ENCODE results near the gene ZNF230. TPM values are rescaled to one million over a fixed set of nuclear protein-coding genes. Genes with fewer than 3 reads are reported as not detected.

The ZNF230 gene
- total RNA-seq, 1 experiment from 2014 or later, result 4.3 TPM

DNA sequence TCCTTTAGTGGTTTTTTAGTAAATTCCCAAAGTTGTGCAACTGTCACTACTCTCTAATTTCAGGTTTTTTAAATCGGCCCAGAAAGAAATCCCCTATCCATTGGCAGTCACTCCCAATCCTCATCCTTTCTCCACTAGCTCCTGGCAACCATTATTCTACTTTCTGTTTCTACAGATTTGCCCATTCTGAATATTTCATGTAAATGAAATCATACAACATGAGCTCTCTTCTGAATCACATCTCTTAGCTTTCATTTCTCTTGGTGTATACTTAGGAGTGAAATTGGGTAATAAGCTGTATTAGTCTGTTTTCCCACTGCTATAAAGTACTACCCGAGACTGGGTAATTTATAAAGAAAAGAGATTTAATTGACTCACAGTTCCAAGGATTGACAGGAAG lies 39.4 kb downstream of the ZNF230 start:
- no peak for DNase-seq (ENCODE audit: low read depth)

DNA sequence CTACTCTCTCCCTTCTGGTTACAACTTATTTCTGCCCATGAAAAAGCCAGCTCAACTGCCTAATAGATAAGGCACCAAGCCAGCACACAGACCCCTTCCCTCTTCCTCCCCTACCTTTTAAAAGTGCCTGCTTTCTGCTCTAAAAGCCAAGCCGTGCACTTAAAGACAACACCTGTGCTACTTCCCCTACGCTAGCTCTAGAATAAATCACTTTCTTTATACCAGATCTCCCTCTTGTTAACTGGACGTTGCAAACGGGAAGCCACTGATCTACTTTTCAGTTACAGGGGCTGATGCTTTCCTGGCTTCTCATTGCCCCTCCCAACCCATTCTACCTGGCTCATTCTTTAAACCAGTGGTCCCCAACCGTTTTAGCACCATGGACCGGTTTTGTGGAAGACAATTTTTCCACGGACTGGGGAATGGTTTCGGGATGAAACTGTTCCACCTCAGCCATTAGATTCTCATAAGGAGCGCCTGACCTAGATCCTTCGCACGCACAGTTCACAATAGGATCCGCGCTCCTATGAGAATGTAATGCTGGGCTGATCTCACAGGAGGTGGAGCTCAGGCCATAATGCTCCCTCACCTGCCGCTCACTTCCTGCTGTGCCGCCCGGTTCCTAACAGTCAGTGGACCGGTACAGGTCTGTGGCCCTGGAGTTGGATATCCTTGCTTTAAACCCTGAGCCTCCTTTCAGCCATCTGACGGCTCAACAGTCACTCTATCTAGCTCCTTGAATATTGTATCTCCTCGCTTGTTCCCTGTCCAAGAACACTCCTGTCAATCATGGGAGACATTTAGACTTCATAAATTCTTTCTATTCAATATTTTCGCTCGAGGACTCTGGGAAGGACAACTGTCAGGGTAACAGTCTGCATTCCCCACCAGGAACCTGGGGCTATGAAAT lies 48.2 kb downstream of the ZNF230 start:
- peak; percentile 7 for DNase-seq (ENCODE audit: low read depth)

DNA sequence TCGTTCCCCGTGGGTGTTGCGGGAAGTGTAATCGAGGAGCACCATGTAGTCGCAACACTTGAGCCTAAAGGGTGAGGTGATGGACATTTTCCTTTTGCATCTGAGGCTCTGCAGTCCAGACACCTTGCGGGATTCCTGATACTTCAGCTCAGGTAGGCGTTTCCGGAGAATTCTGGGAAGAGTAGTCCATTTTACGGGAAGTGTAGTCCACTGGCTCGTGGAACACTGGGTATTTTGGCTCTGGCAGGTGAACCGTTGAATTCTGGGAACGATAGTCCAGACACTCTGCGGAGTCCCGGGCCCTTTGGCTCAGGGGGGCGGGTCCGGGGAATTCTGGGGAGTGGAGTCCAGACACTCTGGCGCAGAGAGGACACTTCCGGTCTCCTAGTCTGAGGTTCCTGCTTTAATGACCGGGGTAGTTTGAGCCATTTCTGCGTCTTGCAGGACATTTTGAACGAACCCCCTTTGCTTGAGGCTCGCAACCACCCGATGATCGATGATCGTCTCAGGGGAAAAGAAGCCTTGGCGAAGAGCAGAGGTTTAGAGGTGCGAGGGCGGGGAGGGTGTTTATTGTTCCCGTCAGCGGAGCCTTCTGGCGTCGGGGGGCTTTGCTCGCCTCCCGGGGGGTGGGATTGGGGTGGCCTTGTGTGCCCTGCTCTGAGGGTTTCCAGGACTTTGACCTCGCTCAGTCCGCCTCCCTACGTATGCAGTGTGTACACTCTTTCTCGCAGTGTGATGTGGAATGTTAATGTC lies 49.1 kb downstream of the ZNF230 start, which contains the start of gene ZNF223:
Gene ZNF223 (plus strand): TSS at position 387 of the 753 bp plus-strand sequence. CDS start 3,141 bp downstream, outside the sequence.
- DNase-seq (ENCODE audit: low read depth), result peak; percentile 98

DNA sequence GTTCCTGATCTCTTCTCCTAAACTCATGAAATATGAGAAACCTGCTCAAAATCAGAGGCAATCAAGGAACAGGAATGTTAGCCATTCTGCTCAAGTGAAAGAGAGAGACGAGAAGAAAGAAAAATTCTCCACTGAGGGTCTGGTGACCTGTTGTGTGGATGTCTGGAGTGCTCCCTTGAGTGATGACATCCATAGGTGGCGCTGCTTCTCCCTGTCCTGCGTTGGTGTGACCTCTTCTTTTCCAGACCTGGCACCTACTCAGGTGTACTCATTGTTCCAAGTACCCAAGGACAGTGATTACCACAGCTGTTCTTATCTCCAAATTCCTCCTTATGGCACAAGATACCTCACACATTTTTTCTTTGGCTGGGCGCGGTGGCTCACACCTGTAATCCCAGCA lies 53.1 kb downstream of the ZNF230 start:
- no peak for DNase-seq (ENCODE audit: low read depth)

DNA sequence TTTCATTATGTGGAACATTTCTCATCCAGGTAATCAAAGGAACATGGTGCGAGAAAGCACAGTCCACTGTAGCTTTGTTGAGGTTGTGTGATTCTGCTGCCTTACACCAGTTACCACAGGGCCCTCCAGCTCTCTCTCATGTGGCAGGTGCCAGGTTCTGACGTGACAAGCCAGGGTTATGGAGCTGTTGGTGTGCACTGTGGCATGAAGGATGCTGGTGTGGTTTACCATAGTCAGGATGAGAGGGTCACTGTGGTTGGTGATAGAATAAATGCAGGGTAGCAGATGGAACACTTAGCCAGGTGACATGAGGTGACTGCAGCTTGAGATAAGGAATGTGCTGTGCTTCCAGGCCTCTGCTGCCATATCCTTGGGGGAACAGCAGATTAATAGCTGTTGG lies 56.5 kb downstream of the ZNF230 start:
- DNase-seq (ENCODE audit: low read depth), result no peak

DNA sequence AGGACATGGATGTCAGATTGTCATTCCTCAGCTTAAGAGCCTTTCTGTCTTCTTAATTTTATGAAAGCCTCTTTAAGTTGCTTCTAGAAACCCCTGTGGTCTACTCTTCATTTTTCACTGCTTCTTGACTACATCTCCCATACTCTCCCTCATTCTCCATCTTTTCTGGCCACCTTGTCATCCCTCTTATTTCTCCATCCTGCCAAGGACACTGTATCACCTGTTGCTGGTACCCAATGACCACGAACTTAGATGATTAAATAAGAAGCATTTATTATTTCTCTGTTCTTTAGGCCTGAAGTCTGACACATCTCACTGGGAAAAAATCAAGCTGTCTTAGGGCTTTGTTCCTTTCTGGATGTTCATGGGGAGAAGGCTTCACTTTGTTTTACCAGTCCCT lies 58.3 kb downstream of the ZNF230 start:
- no peak for DNase-seq (ENCODE audit: low read depth)

Other genes with a start within 250 kb of the ZNF230 start
- 16.0 and 24.0 TPM in 2 replicates for gene SMG9, start 248.0 kb upstream of the ZNF230 start, total RNA-seq (2014; rRNA removed; shearing (Covaris generic))
- gene KCNN4, start 222.0 kb upstream of the ZNF230 start, total RNA-seq (2014; rRNA removed; shearing (Covaris generic)), result 20.6 and 30.3 TPM in 2 replicates
- gene LYPD5, start 200.5 kb upstream of the ZNF230 start, total RNA-seq (2014; rRNA removed; shearing (Covaris generic)), result 2.1 and 5.5 TPM in 2 replicates
- 4.2 and 5.6 TPM in 2 replicates for gene ZNF283, start 175.6 kb upstream of the ZNF230 start, total RNA-seq (2014; rRNA removed; shearing (Covaris generic))
- 1.7 and 2.0 TPM in 2 replicates for gene ZNF404, start 119.0 kb upstream of the ZNF230 start, total RNA-seq (2014; rRNA removed; shearing (Covaris generic))
- gene ZNF45, start 67.7 kb upstream of the ZNF230 start, total RNA-seq (2014; rRNA removed; shearing (Covaris generic)), result 11.2 and 18.8 TPM in 2 replicates
- 3.6 and 7.2 TPM in 2 replicates for gene ZNF221, start 51.7 kb upstream of the ZNF230 start, total RNA-seq (2014; rRNA removed; shearing (Covaris generic))
- gene ZNF155, start 18.8 kb upstream of the ZNF230 start, total RNA-seq (2014; rRNA removed; shearing (Covaris generic)), result 6.1 and 10.2 TPM in 2 replicates
- 6.1 and 10.8 TPM in 2 replicates for gene ZNF222, start 22.4 kb downstream of the ZNF230 start, total RNA-seq (2014; rRNA removed; shearing (Covaris generic))
- gene ZNF223, start 49.1 kb downstream of the ZNF230 start, total RNA-seq (2014; rRNA removed; shearing (Covaris generic)), result 4.4 and 8.6 TPM in 2 replicates
- 1.3 and 2.6 TPM in 2 replicates for gene ZNF284, start 69.2 kb downstream of the ZNF230 start, total RNA-seq (2014; rRNA removed; shearing (Covaris generic))
- 12.4 and 14.3 TPM in 2 replicates for gene ZNF224, start 91.4 kb downstream of the ZNF230 start, total RNA-seq (2014; rRNA removed; shearing (Covaris generic))
- gene ZNF225, start 110.4 kb downstream of the ZNF230 start, total RNA-seq (2014; rRNA removed; shearing (Covaris generic)), result 2.4 and 3.9 TPM in 2 replicates
- 3.6 and 6.9 TPM in 2 replicates for gene ZNF234, start 138.6 kb downstream of the ZNF230 start, total RNA-seq (2014; rRNA removed; shearing (Covaris generic))
- gene ZNF226, start 162.1 kb downstream of the ZNF230 start, total RNA-seq (2014; rRNA removed; shearing (Covaris generic)), result 9.7 and 20.7 TPM in 2 replicates
- 17.9 and 20.6 TPM in 2 replicates for gene ZNF227, start 209.6 kb downstream of the ZNF230 start, total RNA-seq (2014; rRNA removed; shearing (Covaris generic))